DMS53 (cell line): ENCODE measurements around the gene ADORA1.

Source experiments
- DNase-seq: peaks from one replicate; lab custom pipeline; 2025; lab: John Stamatoyannopoulos, UW

The ADORA1 gene

DNA sequence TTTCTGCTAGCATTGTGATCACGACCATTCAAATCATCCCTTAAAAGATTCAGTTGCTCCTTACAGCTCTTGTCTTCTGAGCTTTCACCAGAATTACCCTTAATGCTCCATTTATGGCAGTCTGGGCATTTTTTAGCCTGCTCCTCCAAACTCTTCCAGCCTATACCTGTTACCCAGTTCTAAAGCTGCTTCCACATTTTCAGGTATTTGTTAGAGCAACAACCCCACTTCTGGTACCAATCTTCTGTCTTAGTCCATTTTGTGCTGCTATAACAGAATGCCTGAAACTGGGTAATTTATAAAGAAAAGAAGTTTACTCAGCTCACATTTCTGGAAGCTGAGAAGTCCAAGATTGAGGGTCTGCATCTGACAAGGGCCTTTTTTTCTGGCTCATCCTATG, 30.9 kb downstream of the ADORA1 start:
- DNase-seq, result no peak

DNA sequence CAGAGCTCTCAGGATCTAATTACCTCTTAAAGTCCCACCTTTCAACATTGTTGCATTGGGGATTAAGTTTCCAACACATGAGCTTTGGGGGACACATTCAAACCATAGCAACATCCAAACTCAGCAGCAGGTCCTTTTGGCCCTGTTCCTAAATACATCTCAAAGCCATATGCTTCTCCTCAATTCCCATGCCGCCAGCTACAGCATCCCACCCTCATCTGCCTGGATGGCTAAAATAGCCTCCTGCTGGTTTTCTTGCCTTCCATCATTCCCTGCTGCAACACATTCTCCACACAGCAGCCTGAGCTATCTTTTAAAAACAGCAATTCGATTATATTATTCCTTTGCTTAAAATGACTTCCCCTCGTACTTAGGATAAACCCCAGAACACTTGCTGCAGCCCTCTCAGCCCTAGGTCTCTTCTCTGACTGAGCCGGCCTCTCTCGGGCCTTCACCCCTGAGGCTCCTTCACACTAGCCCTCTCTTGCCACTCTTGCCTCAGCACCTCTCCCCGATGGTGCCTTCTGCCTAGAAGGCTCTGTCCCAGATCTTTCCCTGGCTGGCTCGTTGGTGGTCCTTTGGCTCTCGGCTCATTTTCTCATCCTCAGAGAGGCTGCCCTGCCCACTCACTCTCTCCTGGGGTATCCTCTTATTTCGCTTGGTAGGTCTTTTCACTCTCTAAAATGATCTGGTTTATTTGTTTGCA, 31.6 kb downstream of the ADORA1 start:
- no peak for DNase-seq

DNA sequence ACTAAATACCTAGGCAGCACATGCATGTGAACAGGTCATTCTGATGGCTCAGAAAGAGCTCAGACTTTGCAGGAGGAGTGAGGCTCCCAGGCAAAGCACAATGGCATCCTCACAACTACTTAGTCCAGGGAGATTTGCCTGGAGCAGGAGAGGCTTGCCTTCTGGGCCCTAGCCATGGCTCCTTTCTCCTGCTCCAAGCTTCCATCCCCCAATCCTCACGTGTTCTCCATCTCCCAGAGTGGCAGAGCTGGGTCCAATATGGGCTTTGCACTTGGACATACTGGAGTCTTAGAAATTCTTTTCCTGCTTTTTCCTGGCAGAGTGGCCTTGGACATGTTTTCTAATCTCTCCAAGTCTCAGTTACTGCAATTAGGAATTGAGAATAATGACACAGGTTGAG, 32.3 kb downstream of the ADORA1 start:
- no peak for DNase-seq

DNA sequence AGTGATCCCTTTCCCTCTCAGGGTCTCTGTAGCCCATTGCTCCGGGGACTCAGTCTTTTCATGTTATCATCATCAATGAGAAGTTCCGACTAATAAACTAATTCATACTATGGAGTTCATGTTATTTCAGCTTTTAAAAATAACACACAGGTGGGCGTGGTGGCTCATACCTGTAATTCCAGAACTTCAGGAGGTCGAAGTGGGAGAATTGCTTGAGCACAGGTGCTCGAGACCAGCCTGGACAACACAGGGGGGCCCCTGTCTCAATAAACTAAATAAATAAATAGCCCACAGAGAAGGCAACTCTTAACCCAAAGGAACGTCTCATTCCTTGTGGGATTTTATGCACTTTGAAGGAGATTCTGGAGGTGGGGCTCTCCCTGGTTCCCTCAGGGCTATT, 33.6 kb downstream of the ADORA1 start:
- no peak for DNase-seq

DNA sequence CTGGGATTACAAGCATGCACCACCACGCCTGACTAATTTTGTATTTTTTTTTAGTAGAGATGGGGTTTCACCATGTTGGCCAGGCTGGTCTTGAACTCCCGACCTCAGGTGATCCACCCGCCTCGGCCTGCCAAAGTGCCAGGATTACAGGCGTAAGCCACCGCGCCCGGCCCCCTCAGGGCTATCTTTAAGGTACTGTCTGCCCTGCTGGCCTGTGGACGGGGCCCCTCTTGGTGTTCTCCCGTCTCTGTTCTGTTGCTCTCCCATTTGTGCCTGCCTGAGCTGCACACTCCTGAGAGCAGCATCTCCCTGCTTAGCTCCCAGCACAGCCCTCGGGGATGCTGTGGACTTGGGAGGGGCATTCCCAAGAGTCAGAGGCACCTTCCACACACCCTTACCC, 34.2 kb downstream of the ADORA1 start:
- DNase-seq, result no peak

DNA sequence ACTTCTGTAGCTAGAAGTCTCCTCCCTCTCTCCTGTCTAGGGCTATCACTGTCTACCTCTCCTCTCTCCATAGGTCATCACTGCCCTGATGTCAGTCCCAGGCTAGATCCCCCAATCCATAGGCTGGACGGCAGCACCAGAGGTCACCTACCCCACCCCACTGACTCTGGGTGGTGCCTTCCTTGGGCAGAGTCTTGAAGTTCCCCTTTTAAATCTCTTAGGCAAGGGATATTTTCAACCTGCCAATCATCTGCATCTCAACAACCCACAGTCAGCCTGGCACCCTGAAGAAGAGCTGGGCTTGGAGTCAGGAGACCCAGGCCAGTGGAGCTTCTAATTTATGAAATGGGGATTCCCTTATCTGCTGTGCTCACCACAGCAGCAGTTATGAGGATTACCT, 34.9 kb downstream of the ADORA1 start:
- no peak for DNase-seq

DNA sequence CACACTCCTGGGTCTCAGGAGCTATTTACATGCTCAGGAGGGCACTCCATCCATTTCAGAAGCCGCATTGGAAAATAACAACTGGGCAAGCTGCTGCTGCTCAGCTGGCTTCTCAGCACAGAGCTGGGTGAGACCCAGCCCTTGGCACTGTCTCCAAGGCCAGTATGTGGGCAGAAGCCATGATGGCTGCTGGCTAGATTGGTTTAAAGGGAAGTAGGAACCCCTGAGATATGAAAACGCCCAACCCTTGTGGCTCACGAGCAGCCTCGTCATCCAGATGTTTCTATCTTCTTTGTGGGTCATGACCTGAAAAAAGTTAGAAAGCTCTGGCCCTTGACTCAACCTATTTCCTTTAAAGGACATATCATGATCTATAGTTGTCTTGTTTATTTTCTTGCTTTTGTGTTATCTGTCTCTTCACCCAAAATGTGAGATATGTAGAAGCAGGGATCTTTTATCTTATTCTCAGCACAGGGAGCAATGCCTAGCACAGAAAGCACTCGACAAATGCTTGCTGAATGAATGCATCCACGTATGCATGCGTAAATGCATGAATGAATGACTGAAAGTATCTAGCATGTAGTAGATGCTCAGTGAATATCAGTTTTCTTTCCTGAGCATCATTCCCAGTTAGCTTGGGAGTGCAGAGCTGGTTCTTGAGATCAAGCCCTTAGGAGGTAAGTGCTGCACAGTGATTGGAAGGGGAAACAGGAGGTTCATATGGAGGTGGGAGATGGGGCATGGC, 36.5 kb downstream of the ADORA1 start:
- DNase-seq, result no peak

DNA sequence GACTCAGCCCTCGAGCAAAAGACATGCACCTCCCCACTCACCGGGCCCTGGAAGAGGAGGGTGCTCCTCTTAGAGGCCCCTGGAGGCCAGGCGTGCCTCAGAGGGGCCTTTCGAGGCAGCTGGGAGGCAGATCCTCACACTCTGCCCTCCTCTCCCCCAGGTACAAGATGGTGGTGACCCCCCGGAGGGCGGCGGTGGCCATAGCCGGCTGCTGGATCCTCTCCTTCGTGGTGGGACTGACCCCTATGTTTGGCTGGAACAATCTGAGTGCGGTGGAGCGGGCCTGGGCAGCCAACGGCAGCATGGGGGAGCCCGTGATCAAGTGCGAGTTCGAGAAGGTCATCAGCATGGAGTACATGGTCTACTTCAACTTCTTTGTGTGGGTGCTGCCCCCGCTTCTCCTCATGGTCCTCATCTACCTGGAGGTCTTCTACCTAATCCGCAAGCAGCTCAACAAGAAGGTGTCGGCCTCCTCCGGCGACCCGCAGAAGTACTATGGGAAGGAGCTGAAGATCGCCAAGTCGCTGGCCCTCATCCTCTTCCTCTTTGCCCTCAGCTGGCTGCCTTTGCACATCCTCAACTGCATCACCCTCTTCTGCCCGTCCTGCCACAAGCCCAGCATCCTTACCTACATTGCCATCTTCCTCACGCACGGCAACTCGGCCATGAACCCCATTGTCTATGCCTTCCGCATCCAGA, 37.7 kb downstream of the ADORA1 start:
- DNase-seq, result no peak

DNA sequence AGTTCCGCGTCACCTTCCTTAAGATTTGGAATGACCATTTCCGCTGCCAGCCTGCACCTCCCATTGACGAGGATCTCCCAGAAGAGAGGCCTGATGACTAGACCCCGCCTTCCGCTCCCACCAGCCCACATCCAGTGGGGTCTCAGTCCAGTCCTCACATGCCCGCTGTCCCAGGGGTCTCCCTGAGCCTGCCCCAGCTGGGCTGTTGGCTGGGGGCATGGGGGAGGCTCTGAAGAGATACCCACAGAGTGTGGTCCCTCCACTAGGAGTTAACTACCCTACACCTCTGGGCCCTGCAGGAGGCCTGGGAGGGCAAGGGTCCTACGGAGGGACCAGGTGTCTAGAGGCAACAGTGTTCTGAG, 38.3 kb downstream of the ADORA1 start:
- DNase-seq, result no peak

DNA sequence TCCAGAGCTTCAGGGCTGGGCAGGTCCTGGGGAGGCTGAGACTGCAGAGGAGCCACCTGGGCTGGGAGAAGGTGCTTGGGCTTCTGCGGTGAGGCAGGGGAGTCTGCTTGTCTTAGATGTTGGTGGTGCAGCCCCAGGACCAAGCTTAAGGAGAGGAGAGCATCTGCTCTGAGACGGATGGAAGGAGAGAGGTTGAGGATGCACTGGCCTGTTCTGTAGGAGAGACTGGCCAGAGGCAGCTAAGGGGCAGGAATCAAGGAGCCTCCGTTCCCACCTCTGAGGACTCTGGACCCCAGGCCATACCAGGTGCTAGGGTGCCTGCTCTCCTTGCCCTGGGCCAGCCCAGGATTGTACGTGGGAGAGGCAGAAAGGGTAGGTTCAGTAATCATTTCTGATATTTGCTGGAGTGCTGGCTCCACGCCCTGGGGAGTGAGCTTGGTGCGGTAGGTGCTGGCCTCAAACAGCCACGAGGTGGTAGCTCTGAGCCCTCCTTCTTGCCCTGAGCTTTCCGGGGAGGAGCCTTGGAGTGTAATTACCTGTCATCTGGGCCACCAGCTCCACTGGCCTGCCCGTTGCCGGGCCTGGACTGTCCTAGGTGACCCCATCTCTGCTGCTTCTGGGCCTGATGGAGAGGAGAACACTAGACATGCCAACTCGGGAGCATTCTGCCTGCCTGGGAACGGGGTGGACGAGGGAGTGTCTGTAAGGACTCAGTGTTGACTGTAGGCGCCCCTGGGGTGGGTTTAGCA, 38.8 kb downstream of the ADORA1 start:
- peak; percentile 70 for DNase-seq

DNA sequence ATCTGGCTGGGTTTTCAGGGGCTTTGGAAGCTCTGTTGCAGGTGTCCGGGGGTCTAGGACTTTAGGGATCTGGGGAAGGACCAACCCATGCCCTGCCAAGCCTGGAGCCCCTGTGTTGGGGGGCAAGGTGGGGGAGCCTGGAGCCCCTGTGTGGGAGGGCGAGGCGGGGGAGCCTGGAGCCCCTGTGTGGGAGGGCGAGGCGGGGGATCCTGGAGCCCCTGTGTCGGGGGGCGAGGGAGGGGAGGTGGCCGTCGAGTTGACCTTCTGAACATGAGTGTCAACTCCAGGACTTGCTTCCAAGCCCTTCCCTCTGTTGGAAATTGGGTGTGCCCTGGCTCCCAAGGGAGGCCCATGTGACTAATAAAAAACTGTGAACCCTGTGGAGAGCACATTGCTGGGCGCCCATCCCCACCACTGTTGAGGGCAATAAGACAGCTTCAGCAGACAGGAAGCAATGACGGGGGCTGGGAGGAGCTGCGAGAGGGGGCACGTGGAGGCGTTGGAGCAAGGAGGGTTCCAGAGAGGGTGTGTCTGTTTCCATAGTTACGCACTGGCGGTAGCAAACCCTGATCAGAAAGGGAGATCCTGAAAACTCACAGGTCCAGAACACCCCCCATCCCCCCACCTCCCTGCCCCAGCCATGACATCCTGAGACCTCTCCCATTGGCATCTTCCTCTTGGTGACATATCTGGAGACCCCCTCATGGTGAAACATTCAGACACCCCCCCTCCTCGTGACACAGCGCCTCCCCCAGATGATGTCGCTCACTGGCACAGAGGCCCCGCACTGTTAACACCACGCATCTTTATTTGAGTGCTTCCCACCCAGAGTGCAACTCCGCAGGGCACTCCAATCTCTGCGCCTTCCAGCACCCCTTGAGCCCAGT, 39.7 kb downstream of the ADORA1 start:
- peak; percentile 45 for DNase-seq

DNA sequence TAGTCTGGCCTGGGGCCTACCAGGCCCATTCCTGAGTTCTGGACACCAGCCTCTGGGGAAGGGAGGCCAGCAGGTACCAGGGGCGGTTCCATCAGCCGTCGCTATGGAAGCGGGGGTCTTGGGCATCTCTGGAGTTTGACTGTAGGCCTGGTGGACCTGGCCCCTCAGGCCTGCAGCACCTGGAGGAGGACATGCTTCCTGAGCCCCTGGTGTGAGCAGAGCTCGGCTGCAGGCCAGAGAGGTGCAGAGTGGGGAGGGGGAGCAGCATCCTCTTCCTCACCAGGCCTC, 40.3 kb downstream of the ADORA1 start:
- no peak for DNase-seq

DNA sequence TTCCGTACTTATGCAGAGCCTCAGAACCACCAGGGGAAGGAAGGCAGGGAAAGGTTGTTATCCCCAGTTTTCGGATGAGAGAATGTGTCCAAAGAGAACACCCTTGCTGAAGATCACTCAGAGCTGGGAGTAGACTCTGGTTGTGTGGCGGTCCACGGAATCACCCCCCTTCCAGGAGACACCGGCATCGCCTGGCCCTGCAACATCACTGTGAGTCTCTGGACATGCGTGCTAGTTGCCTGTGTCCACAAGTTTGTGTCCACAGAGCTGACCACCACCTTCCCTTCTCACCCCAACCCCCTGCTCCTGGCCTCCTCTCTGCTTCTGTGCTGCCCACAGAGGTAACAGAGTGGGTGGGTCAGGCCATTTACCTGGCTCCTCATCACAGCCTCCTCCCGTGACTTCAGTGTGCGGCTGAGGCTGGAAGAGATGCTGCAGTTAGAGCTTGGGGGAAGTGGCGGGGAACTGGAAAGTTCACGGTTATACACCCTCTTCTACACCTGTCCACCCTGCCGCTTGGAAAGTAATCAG, 40.8 kb downstream of the ADORA1 start:
- DNase-seq, result no peak

DNA sequence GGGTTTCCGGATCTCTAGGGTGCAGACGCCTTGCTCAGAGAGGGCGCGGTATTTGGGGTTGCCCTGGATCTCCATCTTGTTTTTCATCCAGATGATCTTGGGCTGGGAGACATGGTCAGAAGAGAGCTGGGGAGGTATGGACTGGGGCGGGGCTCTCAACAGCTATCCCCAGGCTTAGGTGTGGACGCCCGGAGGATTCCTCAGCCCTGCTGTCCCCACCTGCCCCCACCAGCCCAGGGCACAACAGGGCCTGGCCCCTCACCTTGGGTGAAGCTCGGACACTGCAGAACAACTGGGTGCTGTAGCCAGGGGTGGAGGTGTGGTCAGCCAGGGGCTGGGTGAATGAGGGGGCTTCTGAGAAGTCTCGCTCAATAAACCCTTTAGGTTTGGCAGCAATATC, 41.5 kb downstream of the ADORA1 start:
- DNase-seq, result no peak

DNA sequence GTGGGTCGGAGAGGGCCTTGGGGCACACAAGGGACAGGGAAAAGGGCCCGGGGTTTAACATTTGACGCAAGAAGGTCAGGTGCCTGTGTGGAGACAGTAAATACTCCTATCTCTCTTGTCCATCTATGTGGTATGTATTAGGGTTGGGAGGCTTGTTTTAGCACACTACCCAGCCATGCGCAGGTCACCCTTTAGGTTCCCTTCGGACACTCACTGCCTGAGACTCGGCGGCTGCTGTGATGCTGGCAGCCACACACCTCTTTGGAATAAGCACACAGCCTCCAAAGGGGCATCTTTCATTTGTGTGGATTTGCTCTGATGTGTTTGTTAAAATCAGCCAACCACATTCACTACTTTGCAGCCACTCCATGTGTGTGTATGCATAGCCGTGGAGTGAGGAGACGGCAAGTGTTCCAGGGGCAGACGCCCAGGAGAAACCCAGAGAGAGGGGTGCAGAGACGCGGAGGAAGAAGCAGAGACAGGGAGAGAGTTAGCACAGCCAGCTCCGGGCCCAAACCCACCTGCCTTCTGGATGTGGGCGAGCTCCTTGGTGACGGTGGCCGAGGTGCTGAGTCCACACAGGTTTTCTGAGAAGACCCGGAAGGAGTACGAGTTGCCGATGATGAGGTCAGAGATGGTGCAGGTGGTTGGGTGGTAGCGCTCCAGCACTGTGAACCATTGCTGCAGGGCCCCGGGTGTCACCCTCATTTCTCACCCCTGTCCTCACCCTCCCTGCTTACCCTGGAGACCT, 42.4 kb downstream of the ADORA1 start:
- DNase-seq, result no peak

DNA sequence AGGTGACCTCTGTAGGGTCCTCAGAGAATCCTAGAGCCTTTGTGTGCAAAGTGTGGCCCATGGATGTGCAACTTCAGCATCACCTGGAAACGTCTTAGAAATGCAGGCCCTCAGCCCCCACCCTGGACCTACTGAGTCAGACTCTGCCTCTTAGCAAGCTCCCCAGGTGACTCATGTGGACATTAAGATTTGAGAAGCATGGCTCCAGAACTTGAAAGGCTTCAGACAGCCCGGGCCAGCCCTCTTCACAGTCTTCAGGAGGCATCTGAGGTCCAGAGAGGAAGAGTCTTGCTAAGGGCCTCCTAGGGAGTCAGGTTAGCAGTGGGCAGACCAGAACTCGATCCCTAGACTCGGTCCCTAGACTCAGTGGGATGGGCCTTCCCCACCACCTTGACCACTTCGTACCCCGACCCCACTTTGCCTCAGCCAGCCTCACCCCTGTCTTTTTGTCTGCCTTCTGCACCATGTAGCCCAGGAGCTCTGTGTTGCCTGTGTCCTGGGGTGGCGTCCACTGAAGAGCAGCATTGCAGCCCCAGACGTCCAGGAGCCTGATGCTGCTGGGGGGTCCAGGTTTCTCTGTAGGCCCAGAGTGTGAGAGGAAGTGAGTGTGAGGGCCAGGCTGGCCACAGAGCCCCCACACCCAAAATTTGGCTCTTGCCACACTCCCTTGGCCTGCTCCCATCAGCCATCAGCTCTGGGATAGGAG, 43.3 kb downstream of the ADORA1 start:
- no peak for DNase-seq

DNA sequence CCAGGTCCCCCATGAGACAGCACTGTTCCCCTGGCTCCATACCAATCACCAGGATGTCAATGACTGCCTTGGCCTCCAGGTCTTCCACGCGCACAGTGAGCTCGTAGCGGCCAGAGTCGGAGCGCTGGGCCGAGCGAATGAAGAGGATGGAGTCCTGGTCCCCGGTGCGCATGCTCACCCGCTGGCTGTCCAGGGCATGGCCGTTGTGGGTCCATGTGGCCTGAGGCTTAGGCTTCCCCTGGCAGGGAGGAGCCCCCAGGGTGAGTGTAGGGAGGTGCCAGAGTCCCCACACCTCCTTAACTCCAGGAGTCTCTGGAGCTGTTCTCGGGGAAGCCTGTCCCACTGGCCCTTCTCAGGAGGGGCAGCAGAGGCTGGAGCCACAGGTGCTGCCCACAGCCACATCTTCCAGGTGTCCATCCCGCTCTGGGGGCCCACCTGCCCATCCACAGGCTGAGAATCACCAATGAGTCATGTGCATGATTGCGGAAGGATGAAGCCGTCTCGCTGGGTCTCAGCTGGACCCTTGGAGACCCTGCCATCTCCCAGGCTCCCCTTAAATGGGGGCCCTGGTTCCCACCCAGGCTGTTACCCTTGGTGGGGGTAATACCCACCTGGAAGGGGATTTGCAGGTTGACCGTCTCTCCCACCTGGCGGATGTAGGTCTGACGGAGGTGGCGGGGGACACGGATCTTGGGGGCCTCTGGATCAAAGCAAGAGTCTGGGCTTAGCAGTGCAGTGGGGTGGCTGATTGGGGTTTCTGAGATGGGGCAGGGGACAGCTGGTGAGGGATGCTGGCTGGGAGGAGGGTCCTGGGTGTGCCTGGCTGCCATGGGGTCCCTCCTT, 44.0 kb downstream of the ADORA1 start:
- DNase-seq, result no peak

DNA sequence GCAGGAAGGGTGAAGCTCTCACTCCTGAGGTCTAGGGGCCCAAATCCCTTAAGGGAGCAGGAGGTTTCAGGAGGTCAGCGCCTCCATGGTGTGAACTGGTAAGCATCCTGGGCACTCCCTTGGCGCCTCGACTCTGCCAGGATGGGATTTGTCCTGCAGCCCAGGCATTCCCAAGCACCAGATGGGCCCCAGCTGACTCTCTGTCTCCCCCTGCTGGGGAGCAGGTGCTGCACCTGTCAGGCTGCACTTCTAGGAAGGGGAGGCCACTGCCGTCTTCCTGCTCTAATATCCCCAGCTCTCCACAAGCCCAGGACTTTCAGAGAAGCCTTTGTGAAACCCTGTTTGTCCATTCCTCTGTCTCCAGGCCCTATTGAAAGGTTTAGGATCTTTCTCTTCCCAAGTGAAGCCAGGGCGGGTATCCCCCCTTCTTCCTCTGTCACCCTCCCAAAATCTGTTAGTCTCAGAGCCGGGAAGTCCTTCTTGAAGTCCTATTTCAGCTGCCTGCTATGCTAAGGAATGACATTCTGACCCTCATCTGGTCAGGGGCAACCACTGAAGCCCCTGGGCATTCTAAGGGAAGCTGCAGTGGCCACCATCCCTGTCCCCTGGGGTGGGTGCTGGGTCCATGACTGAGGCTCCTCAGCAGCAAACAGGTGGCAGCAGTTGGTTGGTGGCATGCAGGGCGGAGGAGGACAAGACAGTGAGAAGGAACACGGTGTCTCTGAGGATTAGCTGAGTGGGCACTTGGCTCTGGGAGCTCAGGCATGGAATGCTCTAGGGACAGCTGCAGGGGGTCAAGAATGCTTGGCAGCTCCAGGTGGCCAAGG, 44.9 kb downstream of the ADORA1 start:
- peak; percentile 90 for DNase-seq
